ENCODE measurements around the gene SPSB4.

DNA sequence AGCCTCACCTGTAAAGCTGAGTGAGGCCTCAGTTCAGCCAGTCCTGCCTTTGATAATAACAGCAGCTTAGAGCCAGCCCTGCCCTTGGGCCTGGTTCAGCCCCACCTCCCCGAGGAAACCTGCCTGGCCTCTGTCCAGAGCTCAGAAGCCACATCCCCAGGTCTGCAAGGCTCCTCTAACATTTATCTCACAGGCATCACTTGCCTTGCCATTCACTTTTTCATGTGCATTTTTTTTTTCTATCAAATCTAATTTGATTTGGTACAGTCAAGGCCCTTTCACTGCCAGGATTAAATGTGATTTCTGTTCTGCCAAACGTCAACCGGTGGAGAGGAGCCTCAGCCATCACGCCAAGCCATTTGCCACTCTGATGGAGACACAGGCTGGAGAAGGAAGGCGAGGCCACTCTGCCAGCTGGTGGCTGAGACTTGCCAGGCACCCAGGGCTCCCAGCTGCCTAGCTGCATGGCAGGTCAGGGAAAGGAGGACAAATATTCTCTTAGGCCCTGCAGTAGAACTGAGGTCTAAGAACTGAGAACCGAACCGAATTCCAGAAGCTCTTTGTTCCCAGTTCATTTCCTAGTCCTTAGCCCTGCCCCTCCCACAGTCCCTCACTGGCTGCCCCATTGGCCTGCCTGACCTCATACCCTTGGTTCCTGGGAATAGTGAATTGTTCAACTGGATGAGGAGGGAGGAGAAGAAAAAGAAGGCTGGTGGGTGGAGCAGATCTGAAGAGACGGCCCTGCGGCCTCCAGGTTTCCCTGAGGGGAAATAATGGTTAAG lies 76.4 kb downstream of the SPSB4 start:
- no peak for TF ChIP-seq POLR2A (IDR thresholded peaks at IDR 0.05; ENCODE audit: control extremely low read depth in 1 of 2, low read depth in 2 of 2, low read length in 2 of 2)
- TF ChIP-seq TAF7 (optimal IDR thresholded peaks at IDR 0.05; ENCODE audit: borderline replicate concordance, low read depth, low read length) = no peak
- TF ChIP-seq JUND (IDR thresholded peaks at IDR 0.05; ENCODE audit: low read length) = no peak
- TF ChIP-seq CTCF (IDR thresholded peaks at IDR 0.05; ENCODE audit: control extremely low read depth in 1 of 3, insufficient read depth in 1 of 3, low read depth in 1 of 3, low read length in 3 of 3) = no peak
- no peak for TF ChIP-seq POLR2AphosphoS5 (IDR thresholded peaks at IDR 0.05; ENCODE audit: low read depth, low read length)

Data from H1 (cell line).